ENCODE results near the gene IHH.

Gene IHH

GRCh38 chr2:219076253-219076652 lies 15.5 kb upstream of the IHH start:
- no peak overlapping the region for H3K4me3 ChIP-seq (ENCODE audit: low read depth, low read length)
- TF ChIP-seq, protein P1, sequence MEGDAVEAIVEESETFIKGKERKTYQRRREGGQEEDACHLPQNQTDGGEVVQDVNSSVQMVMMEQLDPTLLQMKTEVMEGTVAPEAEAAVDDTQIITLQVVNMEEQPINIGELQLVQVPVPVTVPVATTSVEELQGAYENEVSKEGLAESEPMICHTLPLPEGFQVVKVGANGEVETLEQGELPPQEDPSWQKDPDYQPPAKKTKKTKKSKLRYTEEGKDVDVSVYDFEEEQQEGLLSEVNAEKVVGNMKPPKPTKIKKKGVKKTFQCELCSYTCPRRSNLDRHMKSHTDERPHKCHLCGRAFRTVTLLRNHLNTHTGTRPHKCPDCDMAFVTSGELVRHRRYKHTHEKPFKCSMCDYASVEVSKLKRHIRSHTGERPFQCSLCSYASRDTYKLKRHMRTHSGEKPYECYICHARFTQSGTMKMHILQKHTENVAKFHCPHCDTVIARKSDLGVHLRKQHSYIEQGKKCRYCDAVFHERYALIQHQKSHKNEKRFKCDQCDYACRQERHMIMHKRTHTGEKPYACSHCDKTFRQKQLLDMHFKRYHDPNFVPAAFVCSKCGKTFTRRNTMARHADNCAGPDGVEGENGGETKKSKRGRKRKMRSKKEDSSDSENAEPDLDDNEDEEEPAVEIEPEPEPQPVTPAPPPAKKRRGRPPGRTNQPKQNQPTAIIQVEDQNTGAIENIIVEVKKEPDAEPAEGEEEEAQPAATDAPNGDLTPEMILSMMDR (IDR thresholded peaks at IDR 0.05; ENCODE audit: borderline replicate concordance, insufficient read depth, low read depth, low read length): no peak

DNA sequence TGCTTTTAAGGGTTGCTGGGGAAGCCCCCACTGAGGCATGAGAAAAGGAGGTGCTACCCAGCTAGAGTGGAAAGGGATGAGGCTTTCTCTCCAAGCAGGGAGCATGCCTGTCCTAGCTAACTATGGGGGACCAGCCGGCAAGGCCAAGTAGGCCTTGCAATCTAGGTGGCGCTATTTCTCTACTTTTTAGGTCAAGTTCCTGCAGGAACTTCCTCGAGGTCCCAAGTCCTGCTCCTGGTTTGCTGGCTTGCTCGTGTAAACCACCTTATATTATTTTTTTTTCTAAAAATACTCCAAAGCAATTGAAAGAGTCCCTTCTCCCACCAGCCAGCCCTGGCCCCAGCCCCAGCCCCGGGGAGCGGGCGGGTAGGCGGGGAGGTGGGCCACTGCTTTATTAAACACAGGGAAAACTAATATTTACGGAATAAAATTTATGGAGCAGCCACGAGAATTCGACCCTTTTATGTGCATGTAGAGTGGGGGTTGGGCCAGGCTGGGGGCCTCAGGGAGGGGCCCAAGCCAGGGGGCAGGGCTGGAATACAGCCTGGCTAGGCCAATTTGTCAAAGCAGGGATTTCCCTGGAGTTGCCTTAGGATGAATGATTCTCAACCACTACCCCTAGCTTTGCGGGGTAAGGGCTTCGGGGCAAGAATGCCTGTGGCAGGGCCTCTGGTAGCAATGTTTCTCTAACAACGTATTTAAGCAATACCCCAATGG lies 12.8 kb upstream of the IHH start:
- H3K4me3 ChIP-seq (ENCODE audit: low read depth, low read length): no peak overlapping the region
- TF ChIP-seq, protein P1 (IDR thresholded peaks at IDR 0.05; ENCODE audit: borderline replicate concordance, insufficient read depth, low read depth, low read length): peak; percentile 77

DNA sequence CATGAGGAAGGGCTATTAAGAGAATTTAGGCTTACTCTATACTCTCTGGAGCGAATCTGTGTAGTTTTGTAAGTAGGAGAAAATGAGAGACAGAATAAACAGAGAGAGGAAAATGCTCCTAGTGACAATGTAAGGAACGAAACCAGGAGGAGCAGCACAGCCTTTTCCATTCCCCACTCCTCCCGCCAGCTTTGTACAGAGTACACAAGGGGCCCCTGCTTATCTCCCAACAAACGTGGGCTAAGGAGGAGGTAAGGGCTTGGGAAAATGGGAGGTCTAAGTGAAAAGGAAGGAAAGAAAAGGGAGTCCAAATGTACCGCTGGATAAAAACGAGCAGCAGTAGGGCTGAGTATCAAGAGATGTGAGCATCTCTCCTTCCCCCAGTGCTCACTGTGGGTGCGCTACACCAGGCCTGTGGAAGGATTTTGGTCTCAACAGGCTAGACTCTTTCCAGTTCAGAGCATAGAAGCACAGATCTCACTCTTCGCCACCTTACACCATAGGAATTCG lies 12.1 kb upstream of the IHH start:
- H3K4me3 ChIP-seq (ENCODE audit: low read depth, low read length): no peak overlapping the region
- TF ChIP-seq, protein P1 (IDR thresholded peaks at IDR 0.05; ENCODE audit: borderline replicate concordance, insufficient read depth, low read depth, low read length): no peak

GRCh38 chr2:219071131-219071816 lies 10.6 kb upstream of the IHH start:
- H3K4me3 ChIP-seq (ENCODE audit: low read depth, low read length): no peak overlapping the region
- TF ChIP-seq, protein P1 (IDR thresholded peaks at IDR 0.05; ENCODE audit: borderline replicate concordance, insufficient read depth, low read depth, low read length): no peak

DNA sequence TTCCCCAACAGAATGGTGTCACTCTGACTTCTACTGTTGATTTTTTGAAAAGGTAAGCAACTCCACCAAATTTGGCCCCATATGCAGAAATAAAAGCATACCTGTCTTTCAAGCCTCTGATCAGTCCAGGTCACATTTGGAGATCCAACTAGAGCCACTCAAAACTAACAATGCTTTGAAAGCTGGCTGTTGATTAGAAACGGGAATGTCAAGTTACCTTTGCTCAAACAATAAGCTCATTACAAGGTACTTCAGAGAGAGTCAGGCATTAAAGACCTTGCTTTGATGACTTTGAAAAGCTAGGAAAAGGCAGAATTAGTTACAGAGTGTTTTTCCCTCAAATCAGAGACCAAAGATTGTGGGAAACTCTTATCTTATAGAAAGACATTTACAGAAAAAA lies 4.8 kb upstream of the IHH start:
- TF ChIP-seq, protein P1 (IDR thresholded peaks at IDR 0.05; ENCODE audit: borderline replicate concordance, insufficient read depth, low read depth, low read length): no peak
- H3K4me3 ChIP-seq (ENCODE audit: low read depth, low read length): no peak overlapping the region

GRCh38 chr2:219062081-219062480 lies 1.4 kb upstream of the IHH start:
- H3K4me3 ChIP-seq (ENCODE audit: low read depth, low read length): no peak overlapping the region
- TF ChIP-seq, protein P1 (IDR thresholded peaks at IDR 0.05; ENCODE audit: borderline replicate concordance, insufficient read depth, low read depth, low read length): no peak

Data from GM12875 (cell line).